ENCODE data around the gene ALOX5. TPM values are rescaled to one million over a fixed set of nuclear protein-coding genes. Genes with fewer than 3 reads are reported as not detected.
"Not testable (repeated sequence)": the region's sequence is repeated elsewhere in the genome, so short reads cannot be mapped to it uniquely, and the experiment has no call there.

ALOX5 gene
- total RNA-seq, 4 donors from 2014 or later = 14.2 to 48.5 (median 21.2) TPM

GRCh38 chr10:45387096-45387893 is 13.3 kb downstream of the ALOX5 start:
- Histone ChIP-seq H3K27ac (replicated peaks in 1 of 4) (no peak overlapping the region), H3K27me3 (peaks cover 0 to 9% (median 0%) of the 10 kb centered on the region in 4 donors), H3K36me3 (no peaks in the 10 kb centered on the region), H3K4me1 (no peaks in the 10 kb centered on the region), H3K9me3 (no peaks in the 10 kb centered on the region), H3K4me3 (no peak overlapping the region)
- intact Hi-C loops (cut with DNase I) = no loop called here
- WGBS = 84% methylated on average over 8 of the region's 8 CpGs
- no peak for TF ChIP-seq POLR2AphosphoS5 (IDR thresholded peaks at IDR 0.05)
- no peak for TF ChIP-seq POLR2A (IDR thresholded peaks at IDR 0.05; ENCODE audit: low read depth)
- TF ChIP-seq CTCF (IDR thresholded peaks at IDR 0.05) = no peak
- DNase-seq (ENCODE audit: extremely low spot score) = no peak

GRCh38 chr10:45389671-45390070 is 15.7 kb downstream of the ALOX5 start:
- H3K4me3 ChIP-seq; intact Hi-C loops (cut with DNase I); H3K27me3 ChIP-seq; H3K9me3 ChIP-seq; H3K27ac ChIP-seq (replicated peaks in 1 of 4); DNase-seq (ENCODE audit: extremely low spot score); H3K4me1 ChIP-seq; H3K36me3 ChIP-seq: not testable (repeated sequence)
- 90% methylated on average over 2 of the region's 2 CpGs for WGBS

- H3K27me3 ChIP-seq; H3K27ac ChIP-seq (replicated peaks in 1 of 4); H3K4me1 ChIP-seq; H3K36me3 ChIP-seq; DNase-seq (ENCODE audit: extremely low spot score); H3K4me3 ChIP-seq; intact Hi-C loops (cut with DNase I): not testable (repeated sequence)
- WGBS = 88% methylated on average over 4 of the region's 28 CpGs
- peaks cover 0 to 11% (median 0%) of the 10 kb centered on the region in 4 donors for H3K9me3 ChIP-seq
Measured at GRCh38 chr10:45391636-45392035, 17.6 kb downstream of the ALOX5 start.

- WGBS = 91% methylated on average over 7 of the region's 7 CpGs
- Histone ChIP-seq H3K4me3 (no peak overlapping the region), H3K36me3 (no peaks in the 10 kb centered on the region), H3K4me1 (no peaks in the 10 kb centered on the region), H3K27me3 (no peaks in the 10 kb centered on the region), H3K9me3 (peaks cover 0 to 11% (median 0%) of the 10 kb centered on the region in 4 donors), H3K27ac (replicated peaks in 1 of 4) (no peak overlapping the region)
- TF ChIP-seq POLR2A (IDR thresholded peaks at IDR 0.05; ENCODE audit: low read depth) (no peak), CTCF (IDR thresholded peaks at IDR 0.05) (no peak), POLR2AphosphoS5 (IDR thresholded peaks at IDR 0.05) (no peak), EP300 (IDR thresholded peaks at IDR 0.05) (no peak)
- DNase-seq (ENCODE audit: extremely low spot score) = no peak
- intact Hi-C loops (cut with DNase I) = no loop called here
Measured at GRCh38 chr10:45395554-45395953, 21.5 kb downstream of the ALOX5 start.

GRCh38 chr10:45398595-45398994 is 24.6 kb downstream of the ALOX5 start:
- intact Hi-C loops (cut with DNase I) = no loop called here
- Histone ChIP-seq H3K4me1 (no peaks in the 10 kb centered on the region), H3K36me3 (no peaks in the 10 kb centered on the region), H3K27ac (replicated peaks in 1 of 4) (no peak overlapping the region), H3K27me3 (no peaks in the 10 kb centered on the region), H3K9me3 (peaks cover 0 to 11% (median 0%) of the 10 kb centered on the region in 4 donors), H3K4me3 (no peak overlapping the region)
- no peak for TF ChIP-seq EP300 (IDR thresholded peaks at IDR 0.05)
- TF ChIP-seq POLR2AphosphoS5 (IDR thresholded peaks at IDR 0.05) = no peak
- no peak for TF ChIP-seq CTCF (IDR thresholded peaks at IDR 0.05)
- TF ChIP-seq POLR2A (IDR thresholded peaks at IDR 0.05; ENCODE audit: low read depth) = no peak
- WGBS = 71% methylated on average over 1 of the region's 1 CpG
- DNase-seq (ENCODE audit: extremely low spot score) = no peak

GRCh38 chr10:45399113-45399512 is 25.1 kb downstream of the ALOX5 start:
- Histone ChIP-seq H3K27me3 (no peaks in the 10 kb centered on the region), H3K27ac (replicated peaks in 1 of 4) (no peak overlapping the region), H3K36me3 (no peaks in the 10 kb centered on the region), H3K4me1 (no peaks in the 10 kb centered on the region), H3K4me3 (no peak overlapping the region), H3K9me3 (peaks cover 0 to 8% (median 0%) of the 10 kb centered on the region in 4 donors)
- TF ChIP-seq EP300 (IDR thresholded peaks at IDR 0.05) = no peak
- no peak for TF ChIP-seq CTCF (IDR thresholded peaks at IDR 0.05)
- TF ChIP-seq POLR2AphosphoS5 (IDR thresholded peaks at IDR 0.05) = no peak
- no peak for TF ChIP-seq POLR2A (IDR thresholded peaks at IDR 0.05; ENCODE audit: low read depth)
- intact Hi-C loops (cut with DNase I) = no loop called here
- DNase-seq (ENCODE audit: extremely low spot score) = no peak
- WGBS = 77% methylated on average over 2 of the region's 2 CpGs
